ENCODE measurements around the gene MRPL18.
"Not testable (repeated sequence)": the region's sequence is repeated elsewhere in the genome, so short reads cannot be mapped to it uniquely, and the experiment has no call there.

Gene MRPL18

GRCh38 chr6:159790149-159790955, at the start of gene MRPL18:
TSS of gene MRPL18 (plus strand) at chr6:159790467. CDS start at chr6:159790588, 121 bp downstream.
- peak; percentile 91 for DNase-seq

- DNase-seq = no peak
Observed at GRCh38 chr6:159742165-159742564, 48.1 kb upstream of the MRPL18 start.

GRCh38 chr6:159745081-159745480, 45.2 kb upstream of the MRPL18 start:
- DNase-seq = no peak

- no peak for DNase-seq
Observed at GRCh38 chr6:159746759-159747158, 43.5 kb upstream of the MRPL18 start.

- not testable (repeated sequence) for DNase-seq
Observed at GRCh38 chr6:159748127-159748526, 42.1 kb upstream of the MRPL18 start.

- DNase-seq = no peak
Observed at GRCh38 chr6:159751448-159751847, 38.8 kb upstream of the MRPL18 start.

- DNase-seq = no peak
Observed at GRCh38 chr6:159753081-159753872, 37.0 kb upstream of the MRPL18 start.

GRCh38 chr6:159754401-159754800, 35.9 kb upstream of the MRPL18 start:
- DNase-seq = no peak

GRCh38 chr6:159754959-159755914, 35.0 kb upstream of the MRPL18 start:
- no peak for DNase-seq

- DNase-seq = no peak
Observed at GRCh38 chr6:159756508-159756907, 33.8 kb upstream of the MRPL18 start.

- DNase-seq = no peak
Observed at GRCh38 chr6:159758031-159759001, 32.0 kb upstream of the MRPL18 start.

GRCh38 chr6:159759645-159760044, 30.6 kb upstream of the MRPL18 start:
- no peak for DNase-seq

- no peak for DNase-seq
Observed at GRCh38 chr6:159760602-159761057, 29.6 kb upstream of the MRPL18 start.

GRCh38 chr6:159761129-159761872, 29.0 kb upstream of the MRPL18 start:
- no peak for DNase-seq

- peak; percentile 92 for DNase-seq
Observed at GRCh38 chr6:159761873-159762680, 28.2 kb upstream of the MRPL18 start, which contains the start of gene ACAT2. TSS of gene ACAT2 (plus strand) at chr6:159762045. CDS start at chr6:159762088, 43 bp downstream.

- peak; percentile 29 for DNase-seq
Observed at GRCh38 chr6:159762681-159763293, 27.5 kb upstream of the MRPL18 start.

GRCh38 chr6:159766906-159767305, 23.4 kb upstream of the MRPL18 start:
- DNase-seq = no peak

GRCh38 chr6:159769470-159769869, 20.8 kb upstream of the MRPL18 start:
- no peak for DNase-seq

GRCh38 chr6:159772196-159772595, 18.1 kb upstream of the MRPL18 start:
- DNase-seq = no peak
